ENCODE data around the gene MAML2. TPM values are rescaled to one million over a fixed set of nuclear protein-coding genes. Genes with fewer than 3 reads are reported as not detected.

Gene MAML2
- total RNA-seq, 1 experiment from 2014 or later = 2.7 TPM

GRCh38 chr11:96016978-96017502 is 326.0 kb downstream of the MAML2 start:
- no peak overlapping the region for H3K4me3 Mint-ChIP-seq
- no peak overlapping the region for H2AFZ ChIP-seq (ENCODE audit: low read length)
- WGBS (ENCODE audit: extremely low coverage, insufficient read length, low lambda C conversion rate) = no CpG with 5 or more reads among the region's 1 CpG

More at GRCh38 chr11:96016978-96017502, 326.0 kb downstream of the MAML2 start:
- Histone ChIP-seq H2BK15ac (ENCODE audit: low read depth, low read length) (no peak overlapping the region), H3K14ac (ENCODE audit: insufficient read depth, low read length) (no peak overlapping the region), H3K56ac (ENCODE audit: insufficient read length, low read depth, low read length) (no peak overlapping the region), H4K8ac (replicated peaks; ENCODE audit: insufficient read length, low read depth, low read length) (no peak overlapping the region), H2BK120ac (ENCODE audit: low read depth, low read length, poor library complexity, severe bottlenecking) (no peak overlapping the region), H3K9ac (ENCODE audit: extremely low read depth, insufficient read length, low read length) (no peak overlapping the region), H3K23ac (ENCODE audit: insufficient read length, low read depth, low read length) (no peak overlapping the region), H4K5ac (ENCODE audit: insufficient read length, low read depth, low read length) (no peak overlapping the region), H2BK5ac (ENCODE audit: insufficient read length, low read length) (no peak overlapping the region), H2BK20ac (ENCODE audit: low read depth, low read length, poor library complexity, severe bottlenecking) (no peak overlapping the region), H3K4ac (ENCODE audit: low read depth, low read length) (no peak overlapping the region), H3K18ac (ENCODE audit: insufficient read length, low read depth, low read length) (no peak overlapping the region), H3T11ph (ENCODE audit: low read length) (no peak overlapping the region), H4K91ac (ENCODE audit: insufficient read length, low read depth, low read length) (no peak overlapping the region), H3K79me1 (ENCODE audit: insufficient read depth, low read depth, low read length, poor library complexity, severe bottlenecking) (no peaks in the 10 kb centered on the region), H3K4me2 (ENCODE audit: insufficient read depth, insufficient read length, low read length) (no peak overlapping the region), H2AK5ac (ENCODE audit: insufficient read length, low read length) (no peak overlapping the region), H3K4me1 (ENCODE audit: insufficient read depth, low read length) (peaks cover 20% of the 10 kb centered on the region; the same call in 1 of the 2 replicates), H3K23me2 (ENCODE audit: insufficient read length, low read depth, low read length, poor library complexity, severe bottlenecking) (no peaks in the 10 kb centered on the region), H4K20me1 (ENCODE audit: control insufficient read depth, insufficient read depth, insufficient read length) (no peaks in the 10 kb centered on the region), H2BK12ac (ENCODE audit: insufficient read length, low read depth, low read length) (no peak overlapping the region), H3K9me3 (ENCODE audit: control insufficient read depth, low read depth, low read length) (no peaks in the 10 kb centered on the region), H3K27me3 (ENCODE audit: insufficient read depth, low read length) (no peaks in the 10 kb centered on the region), H3K79me2 (ENCODE audit: insufficient read depth, low read length) (no peaks in the 10 kb centered on the region), H3K27ac (ENCODE audit: insufficient read length, low read depth, low read length) (no peak overlapping the region)
- H3K27ac Mint-ChIP-seq = no peak overlapping the region
- no peak for DNase-seq
- H3K27me3 Mint-ChIP-seq (ENCODE audit: low read depth) = peaks cover 2% of the 10 kb centered on the region; the same call in 1 of the 2 replicates
- no peaks in the 10 kb centered on the region for H3K36me3 Mint-ChIP-seq (ENCODE audit: insufficient read depth in 1 of 3, low read depth in 3 of 3)
- TF ChIP-seq, protein P1, sequence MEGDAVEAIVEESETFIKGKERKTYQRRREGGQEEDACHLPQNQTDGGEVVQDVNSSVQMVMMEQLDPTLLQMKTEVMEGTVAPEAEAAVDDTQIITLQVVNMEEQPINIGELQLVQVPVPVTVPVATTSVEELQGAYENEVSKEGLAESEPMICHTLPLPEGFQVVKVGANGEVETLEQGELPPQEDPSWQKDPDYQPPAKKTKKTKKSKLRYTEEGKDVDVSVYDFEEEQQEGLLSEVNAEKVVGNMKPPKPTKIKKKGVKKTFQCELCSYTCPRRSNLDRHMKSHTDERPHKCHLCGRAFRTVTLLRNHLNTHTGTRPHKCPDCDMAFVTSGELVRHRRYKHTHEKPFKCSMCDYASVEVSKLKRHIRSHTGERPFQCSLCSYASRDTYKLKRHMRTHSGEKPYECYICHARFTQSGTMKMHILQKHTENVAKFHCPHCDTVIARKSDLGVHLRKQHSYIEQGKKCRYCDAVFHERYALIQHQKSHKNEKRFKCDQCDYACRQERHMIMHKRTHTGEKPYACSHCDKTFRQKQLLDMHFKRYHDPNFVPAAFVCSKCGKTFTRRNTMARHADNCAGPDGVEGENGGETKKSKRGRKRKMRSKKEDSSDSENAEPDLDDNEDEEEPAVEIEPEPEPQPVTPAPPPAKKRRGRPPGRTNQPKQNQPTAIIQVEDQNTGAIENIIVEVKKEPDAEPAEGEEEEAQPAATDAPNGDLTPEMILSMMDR (conservative IDR thresholded peaks at IDR 0.05) = no peak
- H3K9me3 Mint-ChIP-seq = no peaks in the 10 kb centered on the region
- H3K4me1 Mint-ChIP-seq = peaks cover 31 to 37% of the 10 kb centered on the region in 2 experiments
